ENCODE data around the gene NEDD9. TPM values are rescaled to one million over a fixed set of nuclear protein-coding genes. Genes with fewer than 3 reads are reported as not detected.
A peak's percentile ranks its signal among the peaks of the same experiment; 100 is the strongest.

The NEDD9 gene
- total RNA-seq, 1 experiment from 2014 or later, result 4.4 TPM

DNA sequence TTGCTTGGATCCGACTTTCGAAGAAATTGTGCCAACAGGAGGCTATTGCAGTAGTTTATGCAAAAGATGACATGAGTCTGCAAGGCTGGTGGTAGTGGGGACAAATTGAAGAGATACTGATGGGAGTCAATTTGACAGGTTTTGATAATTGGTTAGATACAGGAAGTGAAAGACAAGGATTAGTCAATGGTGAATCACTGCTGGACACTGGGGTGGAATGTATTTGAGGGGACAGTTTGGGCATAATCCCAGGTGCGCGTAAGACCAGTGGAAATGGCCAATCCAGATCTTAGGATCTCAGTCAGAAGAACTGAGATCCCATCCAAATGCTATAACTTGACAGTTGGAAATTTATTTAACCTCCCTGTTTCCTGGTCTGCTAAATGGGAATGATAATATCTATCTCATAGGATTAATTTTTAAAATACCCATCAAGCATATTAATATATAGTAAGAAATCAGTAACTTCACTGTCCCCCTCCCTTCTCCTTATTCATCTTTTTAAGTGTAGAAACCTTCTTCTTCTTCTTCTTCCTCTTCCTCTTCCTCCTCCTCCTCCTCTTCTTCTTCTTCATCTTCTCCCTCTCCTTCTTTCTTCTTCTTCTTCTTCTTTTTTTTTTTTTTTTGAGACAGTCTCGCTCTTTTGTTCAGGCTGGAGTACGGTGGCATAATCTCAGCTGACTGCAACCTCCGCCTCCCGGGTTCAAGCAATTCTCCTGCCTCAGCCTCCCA, 90.0 kb downstream of the NEDD9 start:
- no peaks in the 10 kb centered on the region for H3K27me3 Mint-ChIP-seq (ENCODE audit: insufficient read depth, unreplicated experiment)
- DNase-seq (ENCODE audit: unreplicated experiment), result no peak
- peaks cover 43% of the 10 kb centered on the region for H3K4me1 Mint-ChIP-seq (ENCODE audit: insufficient read depth, unreplicated experiment)
- no peaks in the 10 kb centered on the region for H3K36me3 Mint-ChIP-seq (ENCODE audit: insufficient read depth, unreplicated experiment)
- peaks cover 4% of the 10 kb centered on the region for H3K9me3 Mint-ChIP-seq (ENCODE audit: unreplicated experiment)
- TF ChIP-seq, protein P1, sequence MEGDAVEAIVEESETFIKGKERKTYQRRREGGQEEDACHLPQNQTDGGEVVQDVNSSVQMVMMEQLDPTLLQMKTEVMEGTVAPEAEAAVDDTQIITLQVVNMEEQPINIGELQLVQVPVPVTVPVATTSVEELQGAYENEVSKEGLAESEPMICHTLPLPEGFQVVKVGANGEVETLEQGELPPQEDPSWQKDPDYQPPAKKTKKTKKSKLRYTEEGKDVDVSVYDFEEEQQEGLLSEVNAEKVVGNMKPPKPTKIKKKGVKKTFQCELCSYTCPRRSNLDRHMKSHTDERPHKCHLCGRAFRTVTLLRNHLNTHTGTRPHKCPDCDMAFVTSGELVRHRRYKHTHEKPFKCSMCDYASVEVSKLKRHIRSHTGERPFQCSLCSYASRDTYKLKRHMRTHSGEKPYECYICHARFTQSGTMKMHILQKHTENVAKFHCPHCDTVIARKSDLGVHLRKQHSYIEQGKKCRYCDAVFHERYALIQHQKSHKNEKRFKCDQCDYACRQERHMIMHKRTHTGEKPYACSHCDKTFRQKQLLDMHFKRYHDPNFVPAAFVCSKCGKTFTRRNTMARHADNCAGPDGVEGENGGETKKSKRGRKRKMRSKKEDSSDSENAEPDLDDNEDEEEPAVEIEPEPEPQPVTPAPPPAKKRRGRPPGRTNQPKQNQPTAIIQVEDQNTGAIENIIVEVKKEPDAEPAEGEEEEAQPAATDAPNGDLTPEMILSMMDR (IDR thresholded peaks at IDR 0.05; ENCODE audit: unreplicated experiment), result no peak
- intact Hi-C loops (cut with micrococcal nuclease), result loop anchor here (5.0 kb wide), 1 partner anchor 270 kb away; no protein-coding TSS in a partner anchor
- no TSS peak for BruUV-seq (replicated peaks)
- H3K27ac Mint-ChIP-seq (ENCODE audit: low read depth, unreplicated experiment), result peak overlapping the region; percentile 87
- ChIA-PET CTCF (interaction anchor here (0.6 to 9.1 kb wide), 8 partner anchors 14 to 367 kb away, joined by 3 to 114 read pairs (median 4); no protein-coding TSS in a partner anchor), POLR2A (interaction anchor here (0.6 to 2.9 kb wide), 5 partner anchors 46 to 354 kb away, joined by 3 to 33 read pairs (median 6); partner anchors contain the start of gene SMIM13)
- H3K4me3 Mint-ChIP-seq (ENCODE audit: unreplicated experiment), result no peak overlapping the region

DNA sequence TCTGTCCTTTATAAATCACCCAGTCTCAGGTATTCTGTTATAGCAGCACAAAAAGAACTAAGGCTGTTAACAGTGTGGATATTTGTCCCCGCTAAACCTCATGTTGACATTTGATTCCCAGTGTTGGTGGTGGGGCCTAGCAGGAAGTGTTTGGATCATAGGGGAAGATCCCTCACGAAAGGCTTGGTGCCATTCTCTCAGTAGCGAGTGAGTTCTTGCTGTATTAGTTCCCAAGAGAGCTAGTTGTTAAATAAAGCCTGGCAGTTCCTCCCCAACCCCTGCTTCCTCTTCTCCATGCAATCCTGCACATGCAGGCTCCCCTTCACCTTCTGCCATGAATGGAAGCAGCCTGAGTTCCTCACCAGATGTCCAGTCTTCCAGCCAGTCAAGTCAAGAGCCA, 91.2 kb downstream of the NEDD9 start:
- intact Hi-C loops (cut with micrococcal nuclease), result loop anchor here (5.0 kb wide), 1 partner anchor 271 kb away; no protein-coding TSS in a partner anchor
- TF ChIP-seq, protein P1 (IDR thresholded peaks at IDR 0.05; ENCODE audit: unreplicated experiment), result no peak
- Mint-ChIP-seq H3K27ac (ENCODE audit: low read depth, unreplicated experiment) (peak overlapping the region; percentile 20), H3K9me3 (ENCODE audit: unreplicated experiment) (peaks cover 4% of the 10 kb centered on the region), H3K4me1 (ENCODE audit: insufficient read depth, unreplicated experiment) (peaks cover 42% of the 10 kb centered on the region), H3K36me3 (ENCODE audit: insufficient read depth, unreplicated experiment) (no peaks in the 10 kb centered on the region), H3K4me3 (ENCODE audit: unreplicated experiment) (no peak overlapping the region), H3K27me3 (ENCODE audit: insufficient read depth, unreplicated experiment) (no peaks in the 10 kb centered on the region)
- DNase-seq (ENCODE audit: unreplicated experiment), result no peak
- ChIA-PET POLR2A (no interaction called here), CTCF (interaction anchor here (0.7 kb wide), 1 partner anchor 344 kb away, joined by 3 read pairs; no protein-coding TSS in a partner anchor)
- no TSS peak for BruUV-seq (replicated peaks)

DNA sequence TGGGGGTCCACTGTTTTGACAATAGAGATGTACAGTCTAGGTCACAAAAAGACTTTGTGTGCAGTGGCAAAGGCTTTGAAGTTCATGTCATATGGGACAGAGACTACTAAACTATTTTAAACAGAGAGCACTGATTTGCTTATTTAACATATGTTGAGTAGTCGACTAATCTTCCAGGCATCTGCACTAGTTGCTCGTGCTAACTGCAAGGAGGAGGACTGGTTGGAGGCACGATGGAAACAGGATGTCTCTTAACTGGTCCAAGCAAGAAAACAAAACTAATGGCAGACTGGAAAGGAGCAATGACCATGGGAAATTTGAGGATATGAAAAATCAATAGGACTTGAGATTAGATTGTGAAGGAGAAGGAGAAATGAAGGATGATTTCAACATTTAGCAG, 92.4 kb downstream of the NEDD9 start:
- Mint-ChIP-seq H3K4me3 (ENCODE audit: unreplicated experiment) (no peak overlapping the region), H3K36me3 (ENCODE audit: insufficient read depth, unreplicated experiment) (peaks cover under 1% of the 10 kb centered on the region), H3K27me3 (ENCODE audit: insufficient read depth, unreplicated experiment) (no peaks in the 10 kb centered on the region), H3K27ac (ENCODE audit: low read depth, unreplicated experiment) (peak overlapping the region; percentile 77), H3K4me1 (ENCODE audit: insufficient read depth, unreplicated experiment) (peaks cover 44% of the 10 kb centered on the region), H3K9me3 (ENCODE audit: unreplicated experiment) (peaks cover 4% of the 10 kb centered on the region)
- ChIA-PET POLR2A (interaction anchor here (0.6 to 2.7 kb wide), 3 partner anchors 24 to 47 kb away, joined by 3 to 31 read pairs (median 18); partner anchors contain the start of gene SMIM13), CTCF (no interaction called here)
- no TSS peak for BruUV-seq (replicated peaks)
- TF ChIP-seq, protein P1 (IDR thresholded peaks at IDR 0.05; ENCODE audit: unreplicated experiment), result no peak
- intact Hi-C loops (cut with micrococcal nuclease), result loop anchor here (1.0 to 5.0 kb wide), 2 partner anchors 176 to 272 kb away; no protein-coding TSS in a partner anchor
- DNase-seq (ENCODE audit: unreplicated experiment), result no peak

Measured in MCF 10A (cell line).